OCI-LY1 (cell line): ENCODE measurements around the gene KANSL1.

Experiments used
- H2AFZ ChIP-seq: fragments of 200-600 bp; sonication (generic), shearing (Covaris generic); 2 replicates; pipeline ENCODE4 v1.6.0; 2014; ENCODE audit warnings: antibody characterized with exemption, mild to moderate bottlenecking, low read length
- H3F3A ChIP-seq: fragments of 200-600 bp; sonication (generic), shearing (Covaris generic); 2 replicates; pipeline ENCODE4 v1.6.0; 2014; ENCODE audit warnings: mild to moderate bottlenecking, antibody characterized with exemption, low read length, moderate library complexity; ENCODE audit not compliant: insufficient read depth
- H3K27ac ChIP-seq: fragments of 200-600 bp; sonication (generic); 2 replicates; pipeline ENCODE4 v1.5.1; 2014; ENCODE audit warnings: low read length, mixed run types, mild to moderate bottlenecking, low read depth; ENCODE audit not compliant: poor library complexity, severe bottlenecking
- H3K27me3 ChIP-seq: fragments of 200-600 bp; sonication (generic); 2 replicates; pipeline ENCODE4 v1.6.0; 2014; ENCODE audit warnings: antibody characterized with exemption, mild to moderate bottlenecking, low read length, moderate library complexity; ENCODE audit not compliant: insufficient read depth
- H3K36me3 ChIP-seq: fragments of 200-600 bp; sonication (generic); 2 replicates; pipeline ENCODE4 v1.6.1; 2014; ENCODE audit warnings: mild to moderate bottlenecking, antibody characterized with exemption, low read length, moderate library complexity, mixed read lengths; ENCODE audit not compliant: insufficient read depth
- H3K4me1 ChIP-seq: fragments of 200-600 bp; sonication (generic); 2 replicates; pipeline ENCODE4 v1.5.1; 2014; ENCODE audit warnings: mild to moderate bottlenecking, low read length, moderate library complexity; ENCODE audit not compliant: insufficient read depth, severe bottlenecking
- H3K4me2 ChIP-seq: fragments of 200-600 bp; sonication (generic), shearing (Covaris generic); 2 replicates; pipeline ENCODE4 v1.6.1; 2014; ENCODE audit warnings: low read length
- H3K4me3 ChIP-seq: fragments of 200-600 bp; sonication (generic); 2 replicates; pipeline ENCODE4 v1.5.1; 2014; ENCODE audit warnings: low read length, low read depth, mild to moderate bottlenecking, mixed read lengths; ENCODE audit not compliant: poor library complexity, severe bottlenecking
- H3K79me2 ChIP-seq: fragments of 200-600 bp; shearing (Covaris generic); 2 replicates; pipeline ENCODE4 v1.6.1; 2016; ENCODE audit warnings: mixed run types, low read length, mixed read lengths; ENCODE audit not compliant: insufficient read depth
- H3K9ac ChIP-seq: fragments of 200-600 bp; sonication (generic), shearing (Covaris generic); 2 replicates; pipeline ENCODE4 v1.6.1; 2014; ENCODE audit warnings: mild to moderate bottlenecking, low read length, mixed read lengths
- H3K9me2 ChIP-seq: fragments of 200-600 bp; sonication (generic), shearing (Covaris generic); 2 replicates; pipeline ENCODE4 v1.6.1; 2014; ENCODE audit warnings: low read depth, mild to moderate bottlenecking, low read length, mixed read lengths
- H3K9me3 ChIP-seq: fragments of 200-600 bp; shearing (Covaris generic); 2 replicates; pipeline ENCODE4 v1.6.1; 2014; ENCODE audit warnings: low read length, mixed read lengths
- H4K20me1 ChIP-seq: fragments of 200-600 bp; sonication (generic), shearing (Covaris generic); 2 replicates; pipeline ENCODE4 v1.6.0; 2016; ENCODE audit warnings: mild to moderate bottlenecking, low read length; ENCODE audit not compliant: insufficient read depth
- EZH2 ChIP-seq: fragments of 200-600 bp; sonication (generic), shearing (Covaris generic); IDR thresholded peaks from 2 replicates; pipeline ENCODE4 v1.8.0; 2017; ENCODE audit warnings: borderline replicate concordance, mixed run types, mild to moderate bottlenecking, antibody characterized with exemption, low read length, moderate library complexity, mixed read lengths
- TF ChIP-seq, protein P1 (sequence below): fragments of 200-600 bp; sonication (generic), shearing (Covaris generic); IDR thresholded peaks from 2 replicates; pipeline ENCODE4 v1.5.1; 2017; ENCODE audit warnings: mild to moderate bottlenecking, antibody characterized with exemption, low read length, moderate library complexity, mixed read lengths

Gene KANSL1

DNA sequence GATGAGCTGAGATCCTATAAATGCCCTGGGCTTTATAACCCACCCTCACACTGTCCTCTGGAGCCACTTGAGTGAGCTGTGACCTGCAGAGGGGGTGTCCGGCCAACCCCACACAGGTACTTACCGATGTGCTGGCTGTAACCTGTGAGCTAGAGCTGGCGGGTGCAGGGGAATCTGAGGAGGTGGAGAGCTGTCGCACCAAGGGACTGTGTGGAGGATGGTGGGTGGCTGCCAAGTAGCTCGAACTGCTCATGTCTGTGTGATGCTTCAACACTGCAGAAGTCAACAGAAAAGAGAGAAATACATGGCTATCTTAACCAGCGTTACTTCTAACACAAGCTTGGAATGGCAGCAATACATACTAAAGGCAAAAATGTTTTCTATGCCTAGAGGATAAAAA lies 154.8 kb downstream of the KANSL1 start:
- Histone ChIP-seq H3K9me2 (no peaks in the 10 kb centered on the region), H3K4me2 (no peak overlapping the region), H3K27ac (no peak overlapping the region), H3K9ac (no peak overlapping the region), H3K4me3 (no peak overlapping the region), H3K36me3 (peaks cover 98% of the 10 kb centered on the region), H4K20me1 (no peaks in the 10 kb centered on the region), H3K4me1 (no peaks in the 10 kb centered on the region), H3K27me3 (no peaks in the 10 kb centered on the region), H3K79me2 (no peaks in the 10 kb centered on the region), H2AFZ (no peak overlapping the region), H3F3A (no peaks in the 10 kb centered on the region), H3K9me3 (no peaks in the 10 kb centered on the region)
- TF ChIP-seq, protein P1, sequence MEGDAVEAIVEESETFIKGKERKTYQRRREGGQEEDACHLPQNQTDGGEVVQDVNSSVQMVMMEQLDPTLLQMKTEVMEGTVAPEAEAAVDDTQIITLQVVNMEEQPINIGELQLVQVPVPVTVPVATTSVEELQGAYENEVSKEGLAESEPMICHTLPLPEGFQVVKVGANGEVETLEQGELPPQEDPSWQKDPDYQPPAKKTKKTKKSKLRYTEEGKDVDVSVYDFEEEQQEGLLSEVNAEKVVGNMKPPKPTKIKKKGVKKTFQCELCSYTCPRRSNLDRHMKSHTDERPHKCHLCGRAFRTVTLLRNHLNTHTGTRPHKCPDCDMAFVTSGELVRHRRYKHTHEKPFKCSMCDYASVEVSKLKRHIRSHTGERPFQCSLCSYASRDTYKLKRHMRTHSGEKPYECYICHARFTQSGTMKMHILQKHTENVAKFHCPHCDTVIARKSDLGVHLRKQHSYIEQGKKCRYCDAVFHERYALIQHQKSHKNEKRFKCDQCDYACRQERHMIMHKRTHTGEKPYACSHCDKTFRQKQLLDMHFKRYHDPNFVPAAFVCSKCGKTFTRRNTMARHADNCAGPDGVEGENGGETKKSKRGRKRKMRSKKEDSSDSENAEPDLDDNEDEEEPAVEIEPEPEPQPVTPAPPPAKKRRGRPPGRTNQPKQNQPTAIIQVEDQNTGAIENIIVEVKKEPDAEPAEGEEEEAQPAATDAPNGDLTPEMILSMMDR, result no peak
- TF ChIP-seq EZH2, result no peak

DNA sequence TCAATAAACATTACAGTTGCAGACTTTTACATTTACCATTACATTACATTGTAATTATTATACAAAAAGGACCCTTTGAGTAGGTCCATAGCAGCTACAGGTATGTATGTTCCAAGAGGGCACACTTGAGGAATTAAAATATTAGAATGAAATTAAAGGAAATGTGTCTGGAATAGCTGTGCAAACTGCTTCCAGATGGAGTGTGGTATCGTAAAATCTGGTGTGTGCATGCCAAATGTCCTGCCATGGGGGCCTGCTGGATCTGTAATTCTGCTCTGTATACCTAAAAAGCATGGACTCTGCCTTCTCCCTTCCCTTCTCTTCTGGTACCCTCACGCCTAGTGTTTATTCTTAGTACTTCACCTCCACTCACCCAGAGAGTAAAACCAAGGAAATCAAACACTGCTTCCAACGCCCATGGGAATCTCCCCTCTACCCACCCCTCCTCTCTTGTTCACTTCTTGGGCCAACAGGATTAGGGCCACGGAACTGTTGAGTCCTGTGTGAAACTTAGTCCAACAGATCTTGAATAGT lies 155.4 kb downstream of the KANSL1 start:
- Histone ChIP-seq H3K9me3 (no peaks in the 10 kb centered on the region), H3F3A (no peaks in the 10 kb centered on the region), H3K27ac (no peak overlapping the region), H3K36me3 (peaks cover 98% of the 10 kb centered on the region), H3K9ac (no peak overlapping the region), H3K9me2 (no peaks in the 10 kb centered on the region), H3K79me2 (no peaks in the 10 kb centered on the region), H3K4me2 (no peak overlapping the region), H4K20me1 (no peaks in the 10 kb centered on the region), H3K4me3 (no peak overlapping the region), H3K27me3 (no peaks in the 10 kb centered on the region), H3K4me1 (no peaks in the 10 kb centered on the region), H2AFZ (no peak overlapping the region)
- TF ChIP-seq EZH2, result no peak
- TF ChIP-seq, protein P1, result no peak

DNA sequence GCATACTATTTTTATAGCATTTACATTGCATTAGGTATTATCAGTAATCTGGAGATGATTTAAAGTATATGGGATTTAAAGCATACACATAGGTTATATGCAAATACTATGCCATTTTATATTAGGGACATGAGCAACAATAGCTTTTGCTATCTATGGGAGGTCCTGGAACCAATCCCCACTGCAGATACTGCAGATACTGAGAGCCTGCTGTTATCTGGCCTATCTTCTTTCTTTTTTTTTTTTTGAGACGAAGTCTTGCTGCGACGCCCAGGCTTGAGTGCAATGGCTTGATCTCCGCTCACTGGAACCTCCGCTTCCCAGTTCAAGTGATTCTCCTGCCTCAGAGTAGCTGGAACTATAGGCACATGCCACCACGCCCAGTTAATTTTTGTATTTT lies 156.7 kb downstream of the KANSL1 start:
- no peak overlapping the region for H3K4me2 ChIP-seq

More for the DNA sequence above, 156.7 kb downstream of the KANSL1 start:
- Histone ChIP-seq H3K9me3 (no peaks in the 10 kb centered on the region), H3F3A (no peaks in the 10 kb centered on the region), H3K79me2 (no peaks in the 10 kb centered on the region), H3K4me3 (no peak overlapping the region), H3K9me2 (no peaks in the 10 kb centered on the region), H3K27ac (no peak overlapping the region), H3K36me3 (peaks cover 100% of the 10 kb centered on the region), H3K9ac (no peak overlapping the region), H3K4me1 (no peaks in the 10 kb centered on the region), H3K27me3 (no peaks in the 10 kb centered on the region), H2AFZ (no peak overlapping the region), H4K20me1 (no peaks in the 10 kb centered on the region)
- TF ChIP-seq EZH2, result no peak
- TF ChIP-seq, protein P1, result no peak
